Epidermal melanocyte (primary cell): ENCODE data around the gene TAF5.
"Not testable (repeated sequence)": the region's sequence is repeated elsewhere in the genome, so short reads cannot be mapped to it uniquely, and the experiment has no call there.

Source experiments
- DNase-seq: peaks from one replicate; pipeline ENCODE4 v3.0.0; 2011; ENCODE audit warnings: low spot score; ENCODE audit not compliant: insufficient read length

The TAF5 gene

DNA sequence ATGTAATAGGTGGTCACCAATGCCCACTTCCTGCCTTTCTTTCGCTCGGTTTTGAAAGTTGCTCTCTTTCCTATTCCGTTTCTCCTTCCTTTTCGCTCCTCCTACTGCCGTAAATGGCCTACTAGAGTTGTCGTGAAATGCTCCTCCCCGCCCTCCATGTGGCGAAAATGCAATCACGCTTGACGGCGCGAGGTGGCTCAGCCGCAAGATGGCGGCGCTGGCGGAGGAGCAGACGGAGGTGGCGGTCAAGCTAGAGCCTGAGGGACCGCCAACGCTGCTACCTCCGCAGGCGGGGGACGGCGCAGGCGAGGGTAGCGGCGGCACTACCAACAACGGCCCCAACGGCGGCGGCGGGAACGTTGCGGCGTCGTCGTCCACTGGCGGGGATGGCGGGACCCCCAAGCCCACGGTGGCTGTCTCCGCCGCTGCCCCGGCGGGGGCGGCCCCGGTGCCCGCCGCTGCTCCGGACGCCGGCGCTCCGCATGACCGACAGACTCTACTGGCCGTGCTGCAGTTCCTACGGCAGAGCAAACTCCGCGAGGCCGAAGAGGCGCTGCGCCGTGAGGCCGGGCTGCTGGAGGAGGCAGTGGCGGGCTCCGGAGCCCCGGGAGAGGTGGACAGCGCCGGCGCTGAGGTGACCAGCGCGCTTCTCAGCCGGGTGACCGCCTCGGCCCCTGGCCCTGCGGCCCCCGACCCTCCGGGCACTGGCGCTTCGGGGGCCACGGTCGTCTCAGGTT, at the start of gene TAF5:
TAF5 (plus strand) TSS at position 195 of the 737 bp plus-strand sequence; CDS start at position 209, 14 bp downstream.
- peak; percentile 81 for DNase-seq

DNA sequence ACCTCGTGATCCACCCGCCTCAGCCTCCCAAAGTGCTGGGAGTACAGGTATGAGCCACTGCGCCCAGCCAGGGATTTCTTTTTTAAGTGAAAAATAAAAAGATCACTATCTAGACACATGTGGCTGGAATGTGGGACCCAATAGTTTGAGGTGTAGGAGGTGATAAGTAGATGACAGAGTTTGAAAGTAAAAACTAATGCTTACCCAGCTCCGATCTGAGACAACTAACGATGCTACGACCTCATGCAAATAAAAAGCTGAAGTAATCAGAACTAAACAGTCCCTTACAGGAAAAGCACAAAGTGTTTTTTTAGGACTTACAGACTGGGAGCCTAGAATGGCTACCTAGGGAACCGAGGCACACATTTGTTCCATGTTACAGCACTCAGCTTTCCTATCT, 39.9 kb upstream of the TAF5 start:
- no peak for DNase-seq

- no peak for DNase-seq
Observed at GRCh38 chr10:103333934-103334520, 33.7 kb upstream of the TAF5 start.

DNA sequence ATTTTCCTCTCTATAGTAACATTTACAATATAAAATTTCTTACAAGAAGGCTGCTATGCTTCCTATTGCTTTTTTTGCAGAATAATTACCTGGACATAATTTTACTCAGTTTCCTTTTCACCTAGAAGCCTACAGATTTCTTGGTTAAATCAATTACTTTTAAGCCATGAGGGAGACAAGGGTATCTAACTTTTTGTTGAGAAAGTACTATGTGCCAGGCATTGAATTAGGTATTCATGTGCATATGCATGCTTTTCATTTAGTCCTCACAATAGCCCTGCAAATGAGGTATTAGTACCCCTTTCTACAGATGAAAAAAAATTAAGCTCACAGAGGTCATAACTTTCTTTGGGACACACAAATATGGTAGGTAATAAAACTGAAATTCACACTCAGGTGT, 33.2 kb upstream of the TAF5 start:
- no peak for DNase-seq

- no peak for DNase-seq
Observed at GRCh38 chr10:103336370-103336769, 31.4 kb upstream of the TAF5 start.

DNA sequence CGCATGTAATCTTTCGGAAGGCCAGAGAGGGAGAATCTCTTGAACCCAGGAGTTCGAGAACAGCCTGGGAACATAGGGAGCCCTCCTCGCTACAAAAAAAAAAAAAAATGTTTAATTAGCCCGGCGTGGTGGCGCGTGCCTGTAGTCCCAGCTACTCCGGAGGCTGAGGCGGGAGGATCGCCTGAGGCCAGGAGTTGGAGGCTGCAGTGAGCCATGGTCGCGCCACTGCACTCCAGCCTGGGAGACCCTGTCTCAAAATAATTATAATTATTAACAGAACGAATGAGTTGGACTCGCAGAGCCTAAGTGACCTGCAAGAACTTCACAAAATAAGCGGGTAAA, 17.6 kb upstream of the TAF5 start:
- DNase-seq: no peak

- peak; percentile 93 for DNase-seq
Observed at GRCh38 chr10:103350517-103351260, 17.1 kb upstream of the TAF5 start, which contains the start of gene PCGF6. Gene PCGF6, minus strand, starts transcription at chr10:103351140. Its CDS starts 74 bp downstream, at chr10:103351066.

DNA sequence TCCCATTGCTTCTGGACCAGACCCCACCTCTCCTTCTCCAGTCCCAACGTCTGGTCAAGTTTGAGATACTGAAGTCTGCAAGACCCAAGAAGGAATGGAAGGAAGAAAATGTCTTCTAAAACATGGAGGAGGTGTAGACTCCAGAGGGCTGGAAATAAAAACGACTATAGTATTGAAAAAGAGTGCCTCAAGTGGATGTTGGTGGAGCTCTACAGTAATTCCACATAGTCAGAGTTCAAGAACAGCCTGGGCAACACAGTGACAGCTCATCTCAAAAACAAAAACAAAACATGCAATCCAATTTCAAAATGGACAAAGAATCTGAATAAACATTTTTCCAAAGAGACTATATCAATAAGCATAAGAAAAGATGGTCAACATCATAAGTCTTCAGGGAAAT, 14.5 kb upstream of the TAF5 start:
- DNase-seq: no peak

GRCh38 chr10:103354567-103354966, 13.2 kb upstream of the TAF5 start:
- DNase-seq: not testable (repeated sequence)

- no peak for DNase-seq
Observed at GRCh38 chr10:103355906-103356599, 11.7 kb upstream of the TAF5 start.

- not testable (repeated sequence) for DNase-seq
Observed at GRCh38 chr10:103359493-103359892, 8.3 kb upstream of the TAF5 start.

GRCh38 chr10:103360791-103361190, 7.0 kb upstream of the TAF5 start:
- DNase-seq: not testable (repeated sequence)

DNA sequence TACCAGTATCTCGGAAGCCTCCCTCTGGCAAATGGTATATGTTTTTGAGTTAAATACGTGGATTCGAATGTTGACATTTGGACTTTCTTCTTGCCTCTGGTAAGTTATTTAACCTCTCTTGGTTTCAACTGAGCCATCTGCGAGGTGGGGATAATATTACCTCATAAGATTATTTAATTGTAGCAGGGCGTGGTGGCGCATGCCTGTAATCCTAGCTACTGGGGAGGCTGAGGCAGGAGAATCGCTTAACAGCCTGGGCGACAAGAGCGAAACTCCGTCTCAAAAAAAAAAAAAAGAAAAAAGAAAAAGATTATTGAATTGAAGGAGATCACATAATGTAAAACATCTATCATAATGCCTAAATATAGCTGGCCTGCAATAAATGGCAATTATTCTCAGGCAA, 396 bp upstream of the TAF5 start:
- DNase-seq: no peak

DNA sequence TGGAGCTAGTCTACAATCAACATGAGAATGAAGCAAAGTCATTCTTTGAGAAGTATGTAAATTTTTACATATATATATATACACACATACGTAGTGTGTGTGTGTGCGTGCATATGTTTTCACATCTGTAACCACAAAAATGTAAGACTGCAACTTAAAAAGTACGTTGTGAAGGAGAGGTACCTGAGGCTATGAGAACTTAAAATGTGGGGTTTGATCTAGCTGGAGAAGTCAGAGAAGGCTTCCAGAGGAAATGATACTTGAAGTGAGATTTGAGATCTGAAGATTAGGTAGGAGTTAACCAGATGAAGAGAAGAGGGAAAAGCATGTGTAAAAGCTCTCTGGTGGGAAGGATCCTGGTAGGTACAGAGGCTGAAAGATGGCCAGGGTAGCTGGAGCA, 5.8 kb downstream of the TAF5 start:
- no peak for DNase-seq

DNA sequence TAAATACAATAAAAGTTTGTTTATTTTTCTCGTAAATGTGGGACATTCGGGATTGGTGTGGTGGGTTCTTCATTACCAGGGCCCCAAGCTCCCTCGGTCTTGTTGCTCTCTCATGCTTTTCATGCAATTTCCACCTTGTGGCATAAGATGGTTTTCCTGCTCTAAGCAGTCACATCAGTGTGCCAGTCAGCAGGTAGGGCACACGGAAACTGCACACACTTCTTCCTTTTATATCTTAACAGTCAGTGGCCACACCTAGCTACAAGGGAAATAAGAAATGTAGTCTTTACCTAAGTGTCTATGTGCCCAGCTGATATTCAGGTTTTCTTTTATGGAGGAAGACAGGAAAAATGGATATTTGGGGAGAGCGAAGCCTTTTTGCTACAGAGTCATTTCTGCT, 6.5 kb downstream of the TAF5 start:
- DNase-seq: no peak

- no peak for DNase-seq
Observed at GRCh38 chr10:103382769-103383168, 15.0 kb downstream of the TAF5 start.

- no peak for DNase-seq
Observed at GRCh38 chr10:103394180-103394579, 26.4 kb downstream of the TAF5 start.

DNA sequence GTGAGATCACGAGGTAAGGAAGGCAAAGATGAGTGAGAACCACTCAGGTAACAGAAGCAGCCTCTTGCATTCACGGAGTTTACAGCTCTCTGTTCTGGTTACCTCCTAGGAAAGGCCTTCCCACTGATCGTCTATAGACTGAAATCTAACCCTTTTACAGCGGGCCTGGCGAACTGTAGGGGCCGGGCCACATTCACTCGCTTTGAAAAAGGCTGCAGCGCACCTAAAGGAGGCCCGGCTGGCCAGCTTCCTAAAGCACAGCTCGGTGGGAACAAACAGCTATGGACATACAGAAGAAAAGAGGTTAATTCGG, 27.9 kb downstream of the TAF5 start:
- DNase-seq: no peak

GRCh38 chr10:103396067-103396788, 28.5 kb downstream of the TAF5 start, which contains the start of the genes ATP5MK and PDCD11:
Gene ATP5MK, minus strand, starts transcription at chr10:103396475. Its CDS starts 4,018 bp downstream, at chr10:103392457.
Gene PDCD11, plus strand, starts transcription at chr10:103396626. Its CDS starts 1,801 bp downstream, at chr10:103398427.
- peak; percentile 91 for DNase-seq

DNA sequence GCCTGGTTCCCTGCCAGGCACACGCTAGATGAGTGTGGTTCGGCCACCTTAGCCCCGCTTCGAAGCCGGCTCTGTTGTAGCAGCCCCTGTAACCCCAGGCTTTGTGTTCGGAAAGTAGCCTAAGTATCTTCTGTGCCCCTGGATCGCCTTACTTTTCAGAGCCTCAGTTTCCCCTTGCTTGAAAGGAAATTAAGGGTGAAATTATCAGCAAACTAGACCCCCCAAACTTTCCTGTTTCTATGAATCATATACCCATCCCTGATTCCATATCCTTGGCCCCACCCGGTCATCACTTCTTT, 29.0 kb downstream of the TAF5 start:
- no peak for DNase-seq

DNA sequence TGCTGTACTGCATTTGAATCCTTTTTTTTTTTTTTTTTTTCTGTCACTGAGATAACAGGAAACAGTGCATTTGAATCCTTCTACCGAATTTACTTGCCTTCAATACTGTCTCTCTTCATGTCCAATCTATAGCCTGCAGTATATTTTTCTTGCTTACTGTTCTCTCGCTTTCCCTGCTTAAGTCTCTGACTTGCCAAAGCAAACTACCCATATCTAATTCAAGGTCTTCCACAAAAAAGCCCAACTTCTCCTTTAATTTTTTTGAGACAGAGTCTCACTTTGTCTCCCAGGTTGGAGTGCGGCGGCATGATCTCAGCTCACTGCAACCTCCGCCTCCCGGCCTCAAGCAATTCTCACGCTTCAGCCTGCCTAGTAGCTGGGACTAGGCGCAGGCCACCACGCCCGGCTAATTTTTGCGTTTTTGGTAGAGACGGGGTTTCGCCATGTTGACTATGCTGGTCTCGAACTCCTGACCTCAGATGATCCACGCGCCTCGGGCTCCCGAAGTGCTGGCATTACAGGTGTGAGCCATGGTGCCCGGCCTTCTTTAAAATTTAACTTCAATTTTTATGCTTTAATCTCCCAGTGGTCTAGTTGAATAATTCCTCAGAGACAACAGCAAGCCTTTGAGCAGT, 29.5 kb downstream of the TAF5 start:
- DNase-seq: no peak
